ENCODE results near the gene RPS5.
"Not testable (repeated sequence)": the region's sequence is repeated elsewhere in the genome, so short reads cannot be mapped to it uniquely, and the experiment has no call there.

The RPS5 gene

GRCh38 chr19:58385313-58385890 is 1.7 kb upstream of the RPS5 start:
- no peak for DNase-seq (ENCODE audit: low read depth in 2 of 2)

GRCh38 chr19:58385891-58386575 is 1.0 kb upstream of the RPS5 start:
- no peak for DNase-seq (ENCODE audit: low read depth in 2 of 2)

- DNase-seq (ENCODE audit: low read depth in 2 of 2): no peak
Observed at GRCh38 chr19:58387338-58388174, 487 bp downstream of the RPS5 start.

- no peak for DNase-seq (ENCODE audit: low read depth in 2 of 2)
Observed at GRCh38 chr19:58388175-58388526, 1.1 kb downstream of the RPS5 start.

- DNase-seq (ENCODE audit: low read depth in 2 of 2): no peak
Observed at GRCh38 chr19:58392945-58393724, 6.1 kb downstream of the RPS5 start.

GRCh38 chr19:58393725-58394033 is 6.6 kb downstream of the RPS5 start:
- DNase-seq (ENCODE audit: low read depth in 2 of 2): no peak

- no peak for DNase-seq (ENCODE audit: low read depth in 2 of 2)
Observed at GRCh38 chr19:58394821-58395219, 7.8 kb downstream of the RPS5 start.

- no peak for DNase-seq (ENCODE audit: low read depth in 2 of 2)
Observed at GRCh38 chr19:58395220-58395978, 8.3 kb downstream of the RPS5 start, which contains the start of gene RNF225. Gene RNF225, plus strand, starts transcription at chr19:58395656. Its CDS starts 434 bp downstream, at chr19:58396090.

- no peak for DNase-seq (ENCODE audit: low read depth in 2 of 2)
Observed at GRCh38 chr19:58395979-58396627, 9.0 kb downstream of the RPS5 start.

- DNase-seq (ENCODE audit: low read depth in 2 of 2): no peak
Observed at GRCh38 chr19:58396691-58397532, 9.8 kb downstream of the RPS5 start.

- DNase-seq (ENCODE audit: low read depth in 2 of 2): no peak
Observed at GRCh38 chr19:58397533-58398037, 10.5 kb downstream of the RPS5 start.

- DNase-seq (ENCODE audit: low read depth in 2 of 2): no peak
Observed at GRCh38 chr19:58398087-58398486, 11.0 kb downstream of the RPS5 start.

- DNase-seq (ENCODE audit: low read depth in 2 of 2): no peak
Observed at GRCh38 chr19:58398545-58398944, 11.5 kb downstream of the RPS5 start.

GRCh38 chr19:58399903-58400302 is 12.8 kb downstream of the RPS5 start:
- DNase-seq (ENCODE audit: low read depth in 2 of 2): no peak

- no peak for DNase-seq (ENCODE audit: low read depth in 2 of 2)
Observed at GRCh38 chr19:58400316-58400915, 13.3 kb downstream of the RPS5 start.

- DNase-seq (ENCODE audit: low read depth in 2 of 2): peak; percentile 95 to 99
Observed at GRCh38 chr19:58400916-58401839, 14.1 kb downstream of the RPS5 start.

GRCh38 chr19:58401840-58402421 is 14.9 kb downstream of the RPS5 start:
- no peak for DNase-seq (ENCODE audit: low read depth in 2 of 2)

GRCh38 chr19:58403920-58404478 is 16.9 kb downstream of the RPS5 start:
- DNase-seq (ENCODE audit: low read depth in 2 of 2): not testable (repeated sequence)

Data from stimulated activated CD4-positive, alpha-beta T cell treated with anti-CD3 and anti-CD28 coated beads, Interleukin-1b, Interleukin-23, amount 100 ng/mL, for 1 hour (primary cell).